ENCODE measurements around the gene USP54.
"Not testable (repeated sequence)": the region's sequence is repeated elsewhere in the genome, so short reads cannot be mapped to it uniquely, and the experiment has no call there.

Gene USP54

DNA sequence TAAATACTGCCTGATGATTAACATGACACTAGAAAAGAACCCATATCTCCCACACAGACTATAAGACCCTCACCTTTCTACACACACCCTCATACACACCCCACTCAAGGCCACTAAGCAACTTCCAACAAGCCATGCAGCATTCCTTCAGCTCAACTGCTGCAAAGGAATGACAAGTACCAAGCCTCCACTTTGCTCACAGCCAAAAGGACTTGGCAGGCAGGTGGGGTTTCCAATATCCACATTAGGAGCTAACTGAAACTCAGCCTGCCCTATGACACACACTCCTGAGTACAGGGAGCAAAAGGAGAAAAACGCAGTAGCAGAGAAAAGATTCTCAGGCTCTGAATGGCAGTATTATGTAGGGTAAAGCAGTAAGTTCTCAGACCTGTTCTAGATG, 13.4 kb downstream of the USP54 start:
- H4K20me1 ChIP-seq (ENCODE audit: insufficient read depth, low read length, poor library complexity, severe bottlenecking) = no peaks in the 10 kb centered on the region
- no peaks in the 10 kb centered on the region for H3K9me2 ChIP-seq (replicated peaks; ENCODE audit: low read depth, low read length)
- no peak overlapping the region for H3K9ac ChIP-seq (ENCODE audit: low read depth, low read length, poor library complexity, severe bottlenecking)
- no peaks in the 10 kb centered on the region for H3K4me1 ChIP-seq (ENCODE audit: insufficient read depth, low read length, poor library complexity, severe bottlenecking)
- no peaks in the 10 kb centered on the region for H3F3A ChIP-seq (ENCODE audit: low read depth)
- no peak overlapping the region for H2AFZ ChIP-seq (ENCODE audit: low read length)
- H3K4me3 ChIP-seq (ENCODE audit: low read length, poor library complexity, severe bottlenecking) = no peak overlapping the region
- no peaks in the 10 kb centered on the region for H3K79me2 ChIP-seq (ENCODE audit: insufficient read depth, low read length)
- TF ChIP-seq, protein P1, sequence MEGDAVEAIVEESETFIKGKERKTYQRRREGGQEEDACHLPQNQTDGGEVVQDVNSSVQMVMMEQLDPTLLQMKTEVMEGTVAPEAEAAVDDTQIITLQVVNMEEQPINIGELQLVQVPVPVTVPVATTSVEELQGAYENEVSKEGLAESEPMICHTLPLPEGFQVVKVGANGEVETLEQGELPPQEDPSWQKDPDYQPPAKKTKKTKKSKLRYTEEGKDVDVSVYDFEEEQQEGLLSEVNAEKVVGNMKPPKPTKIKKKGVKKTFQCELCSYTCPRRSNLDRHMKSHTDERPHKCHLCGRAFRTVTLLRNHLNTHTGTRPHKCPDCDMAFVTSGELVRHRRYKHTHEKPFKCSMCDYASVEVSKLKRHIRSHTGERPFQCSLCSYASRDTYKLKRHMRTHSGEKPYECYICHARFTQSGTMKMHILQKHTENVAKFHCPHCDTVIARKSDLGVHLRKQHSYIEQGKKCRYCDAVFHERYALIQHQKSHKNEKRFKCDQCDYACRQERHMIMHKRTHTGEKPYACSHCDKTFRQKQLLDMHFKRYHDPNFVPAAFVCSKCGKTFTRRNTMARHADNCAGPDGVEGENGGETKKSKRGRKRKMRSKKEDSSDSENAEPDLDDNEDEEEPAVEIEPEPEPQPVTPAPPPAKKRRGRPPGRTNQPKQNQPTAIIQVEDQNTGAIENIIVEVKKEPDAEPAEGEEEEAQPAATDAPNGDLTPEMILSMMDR (conservative IDR thresholded peaks at IDR 0.05; ENCODE audit: low read length) = no peak
- no peak for TF ChIP-seq EZH2phosphoT487 (IDR thresholded peaks at IDR 0.05; ENCODE audit: borderline replicate concordance)
- H3K9me3 ChIP-seq (ENCODE audit: insufficient read depth, low read depth, low read length) = no peaks in the 10 kb centered on the region
- no peaks in the 10 kb centered on the region for H3K27me3 ChIP-seq (ENCODE audit: insufficient read depth, low read length, poor library complexity, severe bottlenecking)
- no peak overlapping the region for H3K4me2 ChIP-seq (ENCODE audit: low read depth, low read length, poor library complexity, severe bottlenecking)
- H3K36me3 ChIP-seq (ENCODE audit: insufficient read depth, low read length) = no peaks in the 10 kb centered on the region

DNA sequence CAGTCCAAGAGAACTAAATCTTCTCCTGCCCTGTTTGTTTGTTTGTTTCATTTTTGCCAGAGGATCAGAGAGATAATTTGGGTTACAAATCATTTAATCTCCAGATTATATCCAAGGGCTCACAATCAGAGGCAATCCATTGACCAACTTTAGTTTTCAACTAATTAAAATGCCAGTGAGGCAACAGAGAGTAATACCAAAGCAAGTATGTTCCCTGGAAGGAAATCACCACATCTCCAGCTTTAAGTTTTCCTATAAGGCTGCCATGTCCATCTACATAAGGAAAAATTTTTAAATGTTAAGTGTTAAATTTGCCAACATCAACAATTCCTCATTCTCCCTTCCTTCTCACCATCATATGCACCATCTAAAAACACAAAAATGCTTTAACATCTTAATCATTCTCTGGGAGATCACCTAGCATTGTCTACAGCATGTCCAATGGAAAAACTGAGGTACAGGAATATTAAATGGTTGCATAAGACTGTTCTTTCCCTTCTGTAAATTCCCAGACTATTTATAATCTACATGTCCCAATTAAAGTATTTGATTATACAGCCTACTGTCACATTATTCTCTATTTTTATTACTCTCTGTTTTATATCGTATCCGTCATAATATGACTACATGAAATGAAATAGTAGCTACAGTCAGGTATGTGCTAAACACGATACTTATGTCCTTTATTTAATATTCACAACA, 14.1 kb downstream of the USP54 start:
- no peaks in the 10 kb centered on the region for H3F3A ChIP-seq (ENCODE audit: low read depth)
- H3K27me3 ChIP-seq (ENCODE audit: insufficient read depth, low read length, poor library complexity, severe bottlenecking) = no peaks in the 10 kb centered on the region
- H3K9ac ChIP-seq (ENCODE audit: low read depth, low read length, poor library complexity, severe bottlenecking) = no peak overlapping the region
- H3K4me3 ChIP-seq (ENCODE audit: low read length, poor library complexity, severe bottlenecking) = no peak overlapping the region
- H3K4me1 ChIP-seq (ENCODE audit: insufficient read depth, low read length, poor library complexity, severe bottlenecking) = no peaks in the 10 kb centered on the region
- H3K36me3 ChIP-seq (ENCODE audit: insufficient read depth, low read length) = no peaks in the 10 kb centered on the region
- no peaks in the 10 kb centered on the region for H4K20me1 ChIP-seq (ENCODE audit: insufficient read depth, low read length, poor library complexity, severe bottlenecking)
- H3K79me2 ChIP-seq (ENCODE audit: insufficient read depth, low read length) = no peaks in the 10 kb centered on the region
- no peaks in the 10 kb centered on the region for H3K9me2 ChIP-seq (replicated peaks; ENCODE audit: low read depth, low read length)
- H3K9me3 ChIP-seq (ENCODE audit: insufficient read depth, low read depth, low read length) = no peaks in the 10 kb centered on the region
- TF ChIP-seq EZH2phosphoT487 (IDR thresholded peaks at IDR 0.05; ENCODE audit: borderline replicate concordance) = no peak
- TF ChIP-seq, protein P1 (conservative IDR thresholded peaks at IDR 0.05; ENCODE audit: low read length) = no peak
- no peak overlapping the region for H2AFZ ChIP-seq (ENCODE audit: low read length)
- H3K4me2 ChIP-seq (ENCODE audit: low read depth, low read length, poor library complexity, severe bottlenecking) = no peak overlapping the region

DNA sequence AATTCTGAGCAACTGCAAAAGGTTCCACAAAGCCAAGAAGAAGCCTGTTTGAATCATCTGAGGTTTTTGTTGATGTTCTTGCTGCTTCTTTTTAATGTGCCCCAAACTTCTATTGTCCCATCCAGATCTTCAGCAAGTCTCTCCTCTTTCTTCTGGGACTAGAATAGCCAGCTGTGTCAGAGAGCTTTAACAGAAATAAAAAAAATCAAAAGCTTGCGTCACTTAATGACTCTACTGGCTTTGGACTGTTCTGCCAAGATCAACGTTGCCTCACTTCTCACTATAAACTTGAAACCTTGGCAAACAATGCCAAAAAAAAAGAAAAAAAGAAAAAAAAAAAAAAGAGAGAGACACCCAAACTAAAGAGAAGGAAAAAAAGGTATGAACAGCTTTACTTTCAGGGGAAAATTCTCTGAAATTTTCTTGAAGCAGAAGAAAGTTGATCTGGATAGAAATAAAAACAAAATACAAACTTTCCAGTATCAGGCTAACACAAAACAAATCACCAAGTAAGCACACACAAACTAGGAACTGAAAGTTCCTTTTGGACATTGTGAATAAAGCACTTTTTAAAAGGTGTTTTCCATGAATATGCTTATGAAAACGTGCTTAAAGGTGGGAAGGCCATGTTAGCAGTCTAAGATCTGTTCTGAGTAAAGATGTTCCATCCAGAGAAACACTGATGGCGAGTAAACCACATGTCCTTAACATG, 14.8 kb downstream of the USP54 start:
- Histone ChIP-seq H3K9me3 (ENCODE audit: insufficient read depth, low read depth, low read length) (no peaks in the 10 kb centered on the region), H3K4me1 (ENCODE audit: insufficient read depth, low read length, poor library complexity, severe bottlenecking) (no peaks in the 10 kb centered on the region), H3K9ac (ENCODE audit: low read depth, low read length, poor library complexity, severe bottlenecking) (no peak overlapping the region), H2AFZ (ENCODE audit: low read length) (no peak overlapping the region), H3K36me3 (ENCODE audit: insufficient read depth, low read length) (no peaks in the 10 kb centered on the region; the same call in 1 of the 2 replicates), H3K4me3 (ENCODE audit: low read length, poor library complexity, severe bottlenecking) (no peak overlapping the region), H3K79me2 (ENCODE audit: insufficient read depth, low read length) (no peaks in the 10 kb centered on the region), H3K4me2 (ENCODE audit: low read depth, low read length, poor library complexity, severe bottlenecking) (no peak overlapping the region), H3K9me2 (replicated peaks; ENCODE audit: low read depth, low read length) (no peaks in the 10 kb centered on the region), H3F3A (ENCODE audit: low read depth) (no peaks in the 10 kb centered on the region), H4K20me1 (ENCODE audit: insufficient read depth, low read length, poor library complexity, severe bottlenecking) (no peaks in the 10 kb centered on the region), H3K27me3 (ENCODE audit: insufficient read depth, low read length, poor library complexity, severe bottlenecking) (no peaks in the 10 kb centered on the region)
- TF ChIP-seq EZH2phosphoT487 (IDR thresholded peaks at IDR 0.05; ENCODE audit: borderline replicate concordance) = no peak
- TF ChIP-seq, protein P1 (conservative IDR thresholded peaks at IDR 0.05; ENCODE audit: low read length) = no peak

DNA sequence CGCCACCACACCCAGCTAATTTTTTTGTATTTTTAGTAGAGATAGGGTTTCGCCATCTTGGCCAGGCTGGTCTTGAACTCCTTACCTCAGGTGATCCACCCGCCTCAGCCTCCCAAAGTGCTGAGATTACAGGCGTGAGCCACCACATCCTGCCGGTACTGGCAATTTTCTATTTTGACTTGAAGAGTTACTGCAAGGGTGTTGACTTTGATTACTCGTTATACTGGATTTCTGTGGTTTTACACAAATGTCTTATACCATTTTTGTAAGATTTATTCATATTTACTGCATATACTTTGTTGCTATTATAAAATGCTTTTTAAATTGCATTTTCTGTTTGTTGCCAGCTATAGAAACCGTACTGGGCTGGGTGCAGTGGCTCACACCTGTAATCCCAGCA, 24.1 kb downstream of the USP54 start:
- H3K4me1 ChIP-seq (ENCODE audit: insufficient read depth, low read length, poor library complexity, severe bottlenecking); H3K9me3 ChIP-seq (ENCODE audit: insufficient read depth, low read depth, low read length); H3K9me2 ChIP-seq (replicated peaks; ENCODE audit: low read depth, low read length); H3K36me3 ChIP-seq (ENCODE audit: insufficient read depth, low read length); H3K79me2 ChIP-seq (ENCODE audit: insufficient read depth, low read length); H3F3A ChIP-seq (ENCODE audit: low read depth); H4K20me1 ChIP-seq (ENCODE audit: insufficient read depth, low read length, poor library complexity, severe bottlenecking); H3K27me3 ChIP-seq (ENCODE audit: insufficient read depth, low read length, poor library complexity, severe bottlenecking); H3K4me3 ChIP-seq (ENCODE audit: low read length, poor library complexity, severe bottlenecking); H3K9ac ChIP-seq (ENCODE audit: low read depth, low read length, poor library complexity, severe bottlenecking); H2AFZ ChIP-seq (ENCODE audit: low read length); H3K4me2 ChIP-seq (ENCODE audit: low read depth, low read length, poor library complexity, severe bottlenecking): not testable (repeated sequence)
